Superior temporal gyrus (tissue), 1 donor: ENCODE data around the gene IQUB.
"Not testable (repeated sequence)": the region's sequence is repeated elsewhere in the genome, so short reads cannot be mapped to it uniquely, and the experiment has no call there.

Experiments
- DNase-seq: peaks from one replicate; pipeline ENCODE4 v3.0.0-alpha.2; 2016; ENCODE audit errors: extremely low spot score

The IQUB gene

DNA sequence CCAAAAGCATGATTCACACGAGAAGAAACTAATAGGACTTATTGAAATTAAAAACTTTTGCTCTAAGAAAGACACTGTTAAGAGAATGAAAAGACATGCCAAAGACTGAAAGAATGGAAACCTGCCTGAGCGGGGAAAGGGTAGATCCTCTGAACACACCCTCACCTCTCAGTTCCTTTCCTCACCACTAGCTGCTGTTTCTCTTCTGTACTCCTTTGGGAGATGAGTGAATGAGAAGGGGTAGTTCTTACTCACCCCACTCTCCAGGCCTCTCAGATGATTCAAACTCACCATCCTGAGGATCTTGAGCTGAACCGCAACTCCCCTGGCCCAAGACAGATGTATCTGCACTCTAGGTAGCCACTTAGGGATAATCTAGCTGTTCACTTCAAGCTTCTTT is 41.9 kb downstream of the IQUB start:
- no peak for DNase-seq

DNA sequence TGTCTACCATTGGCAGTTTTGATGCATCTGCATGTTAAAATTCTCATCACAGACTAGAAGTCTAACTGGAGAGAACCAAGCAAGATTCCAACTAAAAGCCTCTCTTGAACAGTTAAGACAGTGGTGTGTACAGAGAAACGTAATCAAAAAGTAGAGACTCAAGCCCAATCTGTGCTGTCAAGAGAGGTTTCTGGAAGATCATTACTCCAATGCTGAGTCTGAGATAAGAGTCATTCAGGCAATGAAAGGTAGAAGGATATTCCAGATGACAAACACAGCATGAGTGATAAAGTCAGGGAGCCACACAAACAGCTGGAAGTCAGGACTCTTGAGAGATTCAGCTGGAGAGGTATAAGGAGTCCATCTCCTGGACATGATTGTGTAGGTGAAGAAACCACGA is 48.7 kb downstream of the IQUB start:
- no peak for DNase-seq

DNA sequence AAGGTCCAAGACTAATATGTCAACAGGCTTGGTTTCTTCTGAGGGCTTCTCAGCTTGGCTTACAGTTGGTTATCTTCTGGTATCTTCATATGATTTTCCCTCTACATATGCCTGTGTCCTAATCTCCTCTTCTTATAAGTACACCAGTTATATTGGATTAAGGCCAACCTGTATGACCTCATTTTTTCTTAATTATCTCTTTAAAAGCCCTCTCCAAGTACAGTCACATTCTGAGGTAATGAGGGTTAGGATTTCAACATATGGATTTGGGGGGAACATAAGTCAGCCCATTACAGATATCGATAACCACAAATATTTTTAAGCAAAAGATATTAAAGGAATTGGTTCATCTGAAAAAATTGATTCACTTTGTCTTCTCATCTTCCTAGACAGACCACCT is 49.2 kb downstream of the IQUB start:
- DNase-seq: no peak

DNA sequence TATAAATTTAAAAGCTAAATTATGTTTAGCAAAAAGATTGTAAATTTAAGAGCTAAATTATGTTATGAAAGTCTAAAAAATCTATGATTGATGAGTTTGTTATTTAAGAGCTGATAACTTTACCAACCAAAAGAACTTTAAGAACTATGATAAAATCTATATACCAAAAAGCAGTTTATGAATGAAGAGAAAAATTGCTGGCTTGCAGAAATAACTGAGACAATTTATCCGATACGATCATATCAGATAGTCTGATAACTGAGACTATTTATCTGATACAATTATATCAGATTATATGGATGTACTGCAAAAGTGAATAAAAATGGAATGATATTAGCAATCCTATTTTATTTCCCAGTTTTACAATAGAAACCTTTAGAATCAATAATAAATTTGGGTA is 50.2 kb downstream of the IQUB start:
- no peak for DNase-seq

DNA sequence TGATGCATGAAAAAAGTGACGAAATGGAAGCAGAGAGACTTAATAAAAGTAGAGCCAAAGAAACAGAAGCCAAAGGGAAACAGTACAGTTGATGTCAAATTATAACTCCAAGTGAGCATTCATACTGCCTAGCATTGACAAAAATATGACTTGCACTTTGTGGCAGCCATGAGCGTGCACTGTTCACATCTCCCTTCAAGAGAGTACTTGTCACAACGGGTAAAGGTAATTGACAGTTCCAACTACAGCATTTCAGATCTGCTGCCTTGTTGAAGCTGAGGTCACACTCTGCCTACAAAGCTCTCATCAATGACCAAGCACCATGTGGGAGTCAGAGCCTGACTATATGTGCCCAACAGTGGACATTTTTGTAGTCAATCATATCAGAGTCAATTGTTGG is 54.3 kb downstream of the IQUB start:
- no peak for DNase-seq

DNA sequence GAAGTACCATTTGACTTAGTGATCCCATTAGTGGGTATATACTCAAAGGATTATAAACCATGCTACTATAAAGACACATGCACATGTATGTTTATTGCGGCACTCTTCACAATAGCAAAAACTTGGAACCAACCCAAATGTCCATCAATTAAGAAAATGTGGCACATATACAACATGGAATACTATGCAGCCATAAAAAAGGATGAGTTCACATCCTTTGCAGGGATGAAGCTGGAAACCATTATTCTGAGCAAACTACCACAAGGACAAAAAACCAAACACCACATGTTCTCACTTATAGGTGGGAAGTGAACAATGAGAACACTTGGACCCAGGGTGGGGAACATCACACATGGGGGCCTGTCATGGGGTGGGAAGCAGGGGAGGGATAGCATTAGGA is 56.3 kb downstream of the IQUB start:
- DNase-seq: not testable (repeated sequence)

DNA sequence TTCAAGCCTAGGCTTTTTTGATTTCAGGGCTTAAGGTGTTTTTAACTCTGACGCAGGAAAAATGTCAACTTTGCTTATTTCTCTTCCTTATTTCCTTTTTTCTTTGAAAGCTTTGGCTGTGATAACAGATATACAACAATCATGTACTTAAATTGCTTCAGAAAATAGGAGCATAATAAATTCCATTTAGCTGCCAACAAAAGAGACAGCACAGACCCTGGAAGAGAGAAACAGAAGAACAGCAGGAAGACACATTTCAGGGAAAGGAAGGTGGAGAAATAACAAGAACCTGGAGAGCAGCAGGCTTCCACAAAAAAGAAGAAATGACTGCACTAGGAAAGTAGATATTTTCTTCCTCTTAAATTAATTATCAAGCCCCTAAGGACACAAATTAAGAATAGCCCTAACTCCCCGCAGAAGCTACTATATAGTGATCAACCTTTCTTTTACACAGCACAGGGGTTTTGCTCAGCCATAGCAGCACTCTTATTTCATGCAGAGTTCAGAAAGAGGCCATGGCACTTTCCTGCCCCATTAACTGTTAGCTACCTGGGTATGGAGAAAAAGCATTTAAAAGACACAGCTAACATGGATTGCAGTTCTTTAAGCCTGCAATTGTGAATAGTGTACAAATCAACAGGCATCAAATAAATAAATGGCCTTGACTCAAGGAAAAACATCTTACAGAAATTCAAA is 61.5 kb downstream of the IQUB start:
- DNase-seq: no peak

DNA sequence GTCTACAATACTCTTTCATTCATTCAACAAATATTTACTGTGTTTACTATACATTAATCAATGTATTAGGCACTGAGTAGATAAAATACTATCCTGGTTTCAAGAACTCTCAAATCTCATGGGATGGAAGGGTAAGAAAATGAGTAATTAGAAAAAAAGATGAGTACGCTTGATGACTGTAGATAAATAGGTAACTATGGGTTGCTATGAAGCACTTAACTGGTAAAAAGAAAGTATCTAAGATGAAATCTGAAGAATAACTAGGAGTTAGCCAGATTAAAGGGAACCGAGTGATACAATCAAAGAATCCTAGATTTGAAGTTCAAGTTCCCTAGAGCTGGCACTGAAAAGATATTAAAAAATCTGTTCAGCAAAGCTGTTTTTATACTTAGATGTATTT is 62.1 kb downstream of the IQUB start:
- no peak for DNase-seq

DNA sequence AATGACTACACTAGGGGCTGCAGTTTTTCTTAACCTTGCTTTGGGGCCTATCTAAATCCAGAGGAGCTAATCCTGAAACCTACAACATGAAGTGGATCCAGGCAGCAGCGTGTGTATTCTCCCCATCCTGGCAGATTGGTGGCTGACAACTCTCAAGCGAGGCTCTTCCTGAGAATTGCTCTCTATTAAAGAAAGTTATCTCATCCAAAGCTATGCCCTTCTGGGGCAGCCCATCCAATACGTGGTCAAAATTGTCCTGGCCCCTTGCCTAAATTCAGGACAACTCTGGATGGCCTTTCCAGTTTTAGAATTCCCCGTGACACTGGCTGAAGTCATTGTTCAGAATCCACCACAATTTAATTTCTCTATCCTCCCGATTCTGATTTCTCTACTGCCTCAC is 66.1 kb downstream of the IQUB start:
- no peak for DNase-seq

DNA sequence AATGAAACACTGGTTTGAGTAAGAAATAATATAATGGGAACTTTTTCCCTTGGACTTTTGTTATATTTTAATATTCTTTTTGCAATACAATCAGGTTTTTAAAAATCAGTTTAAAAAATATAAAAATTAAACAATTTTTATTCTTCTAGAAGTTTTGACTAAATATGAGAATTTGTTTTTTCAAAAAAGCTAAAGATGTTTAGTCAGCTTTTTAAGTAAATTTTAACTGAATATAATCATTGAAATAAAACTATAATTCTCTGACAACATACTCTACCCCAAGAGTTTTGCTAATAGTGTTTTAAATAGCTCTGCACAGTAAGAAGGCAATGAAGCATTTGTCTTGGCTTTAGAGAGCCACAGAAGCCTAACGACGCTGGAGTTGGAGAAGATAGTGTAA is 70.5 kb downstream of the IQUB start:
- DNase-seq: no peak

DNA sequence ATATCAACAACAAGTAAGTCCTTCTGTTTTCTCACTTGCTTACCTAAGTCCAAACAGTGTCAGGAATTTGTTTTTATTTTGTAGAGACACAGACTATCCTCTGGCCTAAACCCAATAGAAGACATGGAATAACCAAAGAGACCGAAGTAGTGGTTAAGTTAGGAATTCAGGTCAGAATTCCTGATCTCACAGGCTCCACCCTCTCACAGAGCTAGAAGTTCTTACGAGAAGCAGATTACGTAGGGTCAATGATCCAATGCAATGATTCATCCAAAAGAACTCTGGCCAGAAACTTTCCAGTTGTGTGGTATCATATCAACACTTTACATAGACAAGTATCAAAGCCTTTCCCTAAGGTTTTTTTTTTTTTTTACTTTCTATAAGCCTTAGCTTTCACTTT is 73.8 kb downstream of the IQUB start:
- no peak for DNase-seq

DNA sequence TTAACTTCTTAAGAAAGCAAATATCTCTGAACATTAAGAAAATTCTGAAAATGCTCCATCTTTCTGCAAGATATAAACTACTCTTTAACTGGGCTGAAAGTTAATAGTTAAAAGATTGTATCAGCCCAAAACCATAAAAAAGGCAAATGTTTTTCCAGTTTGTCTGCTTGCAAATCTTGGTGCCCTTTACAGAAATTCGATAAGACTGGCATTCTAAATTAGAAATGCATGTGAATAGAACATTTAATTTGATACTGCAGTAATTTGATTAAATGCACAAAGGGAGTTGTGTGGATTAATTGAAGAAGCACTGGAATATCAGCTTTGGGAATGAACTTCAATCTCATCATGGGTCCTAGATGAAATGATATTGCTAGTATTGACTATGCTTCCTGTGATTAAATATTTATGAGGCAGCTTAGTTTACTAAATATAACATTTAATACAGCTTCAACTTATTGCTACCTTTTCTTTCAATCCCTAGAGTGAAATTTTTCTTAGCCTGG is 78.4 kb downstream of the IQUB start:
- no peak for DNase-seq

DNA sequence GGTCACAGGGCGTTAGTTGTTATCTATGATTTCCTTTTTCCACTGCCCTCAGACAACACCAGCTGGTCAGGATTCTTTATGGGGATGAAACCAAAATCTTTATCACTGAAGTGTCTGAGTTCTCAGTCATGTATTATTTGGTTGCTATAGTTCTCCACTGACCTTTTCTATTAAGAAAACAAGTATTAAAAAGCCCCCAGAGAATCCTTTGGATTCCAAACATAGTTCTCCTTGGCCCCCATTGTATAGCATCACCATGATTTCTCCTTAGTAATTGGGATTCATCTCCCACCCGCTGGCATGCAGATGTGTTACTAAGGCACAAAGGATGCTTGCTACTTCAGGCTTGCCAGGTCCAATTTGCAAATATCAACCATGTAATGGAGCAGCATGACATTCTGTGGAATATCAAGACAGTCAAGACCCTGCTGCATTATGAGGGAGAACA is 94.3 kb downstream of the IQUB start:
- DNase-seq: no peak

DNA sequence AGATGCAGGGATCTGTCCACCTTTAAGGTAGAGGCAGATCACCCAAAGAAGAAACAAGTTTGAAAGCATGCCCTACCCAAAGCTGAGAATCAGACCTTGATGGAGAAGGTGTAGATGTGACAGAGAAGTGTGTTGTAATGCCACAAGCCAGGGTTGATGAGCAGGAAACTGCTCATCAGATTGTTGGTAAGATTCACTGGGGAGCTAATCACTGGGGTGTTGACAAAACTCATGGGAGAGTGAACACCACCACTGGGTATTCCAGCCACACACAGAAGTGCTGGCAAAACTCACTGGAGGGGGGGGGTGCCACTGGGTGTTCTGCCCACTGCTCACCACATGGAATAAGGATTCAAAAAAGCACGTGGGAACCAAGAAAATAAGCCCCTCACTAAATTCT is 95.2 kb downstream of the IQUB start:
- no peak for DNase-seq

DNA sequence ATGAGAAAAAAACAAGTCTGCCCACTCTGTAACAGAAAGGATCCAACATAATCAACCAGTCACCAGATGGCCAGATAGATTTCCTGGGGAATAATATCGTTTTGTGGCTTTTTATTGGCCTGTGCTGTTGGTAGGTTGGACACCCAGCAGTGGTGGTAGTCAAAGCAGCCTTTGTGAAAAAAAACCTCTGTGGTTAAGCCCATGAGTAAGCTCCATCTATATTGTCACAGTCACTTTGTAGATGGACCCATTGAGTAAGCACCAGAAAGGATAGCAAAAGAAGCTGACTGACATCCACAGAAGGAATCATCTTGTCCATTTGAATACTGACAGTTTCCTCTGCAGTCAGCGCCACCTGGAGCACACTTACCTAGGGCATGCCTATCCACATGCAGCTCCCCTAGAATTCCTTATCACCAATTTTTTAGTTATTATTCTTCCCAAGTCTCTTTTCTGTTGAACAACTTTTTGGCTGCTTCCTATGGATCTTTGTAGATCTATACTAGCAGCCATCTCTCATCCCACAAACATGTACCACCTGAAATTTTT is 96.9 kb downstream of the IQUB start:
- no peak for DNase-seq

DNA sequence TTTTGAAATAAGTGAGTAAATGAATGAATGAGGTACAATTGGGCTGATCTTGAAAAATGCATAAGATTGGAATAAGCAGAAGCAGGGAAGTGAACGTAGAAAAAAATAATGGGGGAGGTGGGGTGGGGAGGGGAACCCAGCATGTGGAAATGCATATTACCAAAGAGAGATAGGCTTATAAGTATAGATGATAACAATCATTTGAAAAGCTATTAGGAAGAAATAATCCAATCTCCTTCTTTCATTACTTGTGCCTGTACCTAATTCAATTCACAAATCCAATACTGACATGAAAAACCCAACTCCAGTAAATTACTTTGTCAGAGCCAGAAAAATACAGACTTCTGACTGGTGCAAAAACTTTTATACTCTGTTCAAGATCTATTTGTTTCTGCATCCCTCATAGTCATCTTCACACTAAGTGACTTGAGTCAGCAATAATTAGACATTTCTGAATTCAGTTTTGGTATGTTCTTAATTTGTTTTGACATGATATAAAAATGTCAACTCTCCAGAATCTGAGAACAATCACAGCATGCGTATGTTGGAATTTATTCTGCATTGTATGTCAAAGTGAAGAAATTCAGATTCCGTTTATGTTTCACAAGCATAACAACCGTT is 99.2 kb downstream of the IQUB start:
- no peak for DNase-seq

DNA sequence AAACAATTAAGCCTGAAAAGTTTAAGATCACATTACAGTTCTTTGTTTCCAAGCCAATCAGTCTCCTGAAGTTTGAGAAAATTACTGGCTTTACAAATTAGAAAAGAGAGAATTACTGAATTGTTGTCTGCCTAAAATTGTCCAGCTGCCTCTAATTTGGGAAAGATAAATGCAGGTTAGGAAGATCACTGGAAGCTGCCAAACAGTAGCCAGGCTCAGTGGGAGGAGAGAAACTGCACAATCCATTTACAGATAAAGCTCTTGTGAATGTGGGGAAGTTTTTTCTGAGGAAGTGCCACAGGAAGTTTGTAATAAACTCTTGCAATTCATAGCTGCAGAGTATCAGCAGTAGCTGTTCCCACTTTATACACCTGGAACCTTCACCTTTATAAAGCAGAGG is 100.7 kb downstream of the IQUB start:
- no peak for DNase-seq

DNA sequence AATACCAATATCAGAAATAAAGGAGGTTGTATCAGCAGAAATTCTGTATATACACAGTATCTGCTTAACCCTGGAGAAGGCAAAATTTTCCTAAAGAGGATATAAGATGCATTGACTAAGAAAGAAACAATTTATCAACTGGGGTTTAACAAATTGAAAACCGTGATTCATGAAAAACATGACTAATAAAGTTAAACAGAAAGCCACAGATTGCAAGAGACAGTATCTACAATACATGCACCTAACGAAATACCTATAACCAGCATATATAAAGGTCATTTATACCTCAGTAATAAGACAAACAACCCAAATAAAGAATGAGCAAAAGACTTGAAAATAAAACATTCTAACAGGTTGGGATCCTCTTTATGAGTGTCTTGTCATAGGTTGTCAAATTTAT is 101.8 kb downstream of the IQUB start:
- DNase-seq: no peak

DNA sequence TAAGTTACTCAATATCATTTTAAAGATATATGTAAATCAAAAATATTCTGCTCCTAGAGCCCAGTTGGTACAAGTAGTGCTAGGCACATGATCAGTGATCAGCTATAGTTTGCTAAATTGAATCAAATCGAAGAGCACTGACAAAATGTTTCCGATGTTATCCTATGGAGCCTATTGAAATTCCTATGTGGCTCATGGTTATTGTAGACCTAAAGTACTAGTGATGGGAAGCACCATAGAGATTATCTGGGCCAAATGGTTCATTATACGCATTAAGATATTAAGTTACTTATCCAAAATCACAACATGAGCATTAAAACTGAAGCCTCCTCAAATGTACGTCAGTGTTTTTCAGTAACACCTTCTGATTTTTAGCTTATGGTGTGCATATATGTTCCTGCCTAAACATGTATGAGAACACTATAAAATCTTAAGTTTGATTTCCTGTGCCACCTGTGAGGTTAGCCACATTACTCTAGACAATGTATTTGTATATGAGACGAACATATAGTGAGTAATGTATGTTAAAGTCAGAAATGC is 103.2 kb downstream of the IQUB start:
- no peak for DNase-seq

DNA sequence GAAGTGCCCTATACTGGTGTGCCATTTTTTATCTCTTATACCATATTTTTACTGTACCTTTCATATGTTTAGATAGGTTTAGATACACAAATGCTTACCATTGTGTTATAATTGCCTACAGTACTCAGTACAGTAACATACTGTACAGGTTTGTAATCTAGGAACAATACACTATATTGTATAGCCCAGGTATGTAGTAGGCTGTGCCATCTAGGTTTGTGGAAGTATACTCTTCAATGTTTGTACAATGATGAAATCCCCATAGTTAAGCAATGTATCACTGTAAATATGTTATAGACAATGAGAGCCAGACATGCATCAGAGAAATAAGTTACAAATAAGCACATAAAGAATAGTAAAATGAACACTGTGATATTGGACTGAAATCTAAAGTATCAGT is 109.1 kb downstream of the IQUB start:
- no peak for DNase-seq

DNA sequence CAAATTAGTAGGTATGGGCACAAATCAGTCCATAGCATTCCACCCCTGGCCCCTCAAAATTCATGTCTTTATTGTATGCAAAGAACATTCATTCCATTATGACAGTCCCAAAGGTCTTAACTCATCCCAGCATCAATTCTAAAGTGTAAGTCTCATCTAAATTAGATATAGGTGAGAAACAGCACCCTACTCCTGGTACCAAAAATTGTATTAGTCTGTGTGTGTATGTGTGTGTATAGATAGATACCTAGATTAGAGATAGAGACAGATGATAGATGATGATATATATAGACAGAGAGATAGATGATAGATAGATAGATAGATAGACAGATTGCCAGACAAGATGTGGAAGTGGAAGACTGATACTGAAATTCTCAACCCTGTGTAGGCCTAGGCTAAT is 109.9 kb downstream of the IQUB start:
- no peak for DNase-seq

DNA sequence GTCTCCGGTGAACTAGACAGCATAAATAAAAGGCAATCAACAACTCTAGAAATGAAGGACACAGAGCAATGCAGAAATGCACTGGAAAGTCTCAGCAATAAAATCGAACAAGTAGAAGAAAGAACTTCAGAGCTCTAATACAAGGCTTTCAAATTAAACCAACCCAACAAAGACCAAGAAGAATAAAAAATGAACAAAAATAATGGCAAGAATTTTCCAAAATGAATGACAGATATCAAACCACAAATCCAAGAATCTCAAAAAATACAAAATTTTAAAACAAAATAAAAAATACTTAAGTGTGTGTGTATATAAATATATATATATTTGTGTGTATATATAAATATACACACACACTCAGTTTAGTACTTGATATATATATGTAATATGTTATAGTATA is 110.8 kb downstream of the IQUB start:
- no peak for DNase-seq

DNA sequence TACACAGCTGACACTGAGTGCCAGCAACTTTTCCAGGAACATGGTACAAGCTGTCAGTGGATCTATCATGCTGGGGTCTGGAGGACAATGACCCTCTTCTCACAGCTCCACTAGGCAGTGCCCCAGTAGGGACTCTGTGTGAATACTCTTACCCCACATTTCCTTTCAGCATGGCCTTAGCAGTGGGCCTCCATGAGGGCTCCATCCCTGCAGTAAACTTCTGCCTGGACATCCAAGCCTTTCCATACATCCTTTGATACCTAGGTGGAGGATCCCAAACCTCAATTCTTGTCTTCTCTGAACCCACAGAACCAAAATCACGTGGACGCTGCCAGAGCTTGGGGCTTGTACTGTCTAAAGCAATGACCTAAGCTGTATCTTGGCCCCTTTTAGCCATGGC is 116.8 kb downstream of the IQUB start:
- DNase-seq: no peak
